Measurements from ENCODE around the gene SHANK1. TPM values are rescaled to one million over a fixed set of nuclear protein-coding genes. Genes with fewer than 3 reads are reported as not detected.

SHANK1 gene
- total RNA-seq, 2 donors from 2014 or later = 0.22 to 0.29 TPM

DNA sequence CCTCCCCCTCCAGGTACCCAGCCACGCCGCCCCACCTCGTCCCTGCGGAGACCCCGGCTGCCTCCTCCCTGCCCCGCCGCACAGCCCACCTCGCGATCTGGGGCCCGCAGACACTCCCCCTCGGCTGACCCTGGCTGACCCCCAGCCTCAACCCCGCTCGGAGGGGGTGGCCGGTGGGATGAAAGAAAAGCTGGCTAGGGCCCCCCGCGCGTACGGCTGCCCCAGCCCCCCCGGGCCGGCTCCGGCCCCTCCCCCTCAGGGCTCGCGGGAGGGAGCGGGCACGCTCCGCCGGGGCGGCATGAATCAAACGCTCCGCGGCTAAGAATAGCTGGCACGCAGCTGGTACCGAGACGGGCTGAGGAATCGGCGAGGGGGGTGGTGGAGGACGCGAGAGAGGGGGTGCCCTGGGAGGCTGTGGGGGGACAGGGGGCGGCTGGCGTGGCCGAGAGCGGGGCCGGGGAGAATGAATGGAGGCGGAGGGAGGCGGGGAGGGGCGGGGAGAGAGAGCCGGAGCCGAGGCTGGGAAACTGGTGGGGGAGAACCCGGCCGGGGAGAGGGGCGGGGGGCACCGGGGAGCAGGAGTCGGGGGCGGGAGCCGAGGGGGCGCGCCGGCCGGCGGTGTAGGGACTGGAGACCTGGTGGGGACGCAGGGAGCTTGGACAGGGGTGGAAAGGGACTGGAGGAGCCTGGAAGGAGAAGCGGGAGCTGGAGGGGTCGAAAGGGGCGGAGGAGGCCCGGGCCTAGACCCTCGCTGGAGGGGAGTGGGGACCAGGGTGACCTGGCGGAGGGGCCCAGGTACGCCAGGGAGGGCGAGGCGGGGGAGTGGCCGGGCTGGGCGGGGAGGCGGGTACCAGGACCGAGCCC is 1.1 kb downstream of the SHANK1 start:
- Histone ChIP-seq H3K9ac (ENCODE audit: low read depth in 2 of 2, low read length in 2 of 2) (no peak overlapping the region), H3K9me3 (no peaks in the 10 kb centered on the region), H3K27me3 (peaks cover 17% of the 10 kb centered on the region), H3K4me1 (no peaks in the 10 kb centered on the region), H3K27ac (no peak overlapping the region), H3K36me3 (no peaks in the 10 kb centered on the region), H3K4me3 (no peak overlapping the region)
- intact Hi-C loops (cut with DNase I) = no loop called here
- TF ChIP-seq, protein P1, sequence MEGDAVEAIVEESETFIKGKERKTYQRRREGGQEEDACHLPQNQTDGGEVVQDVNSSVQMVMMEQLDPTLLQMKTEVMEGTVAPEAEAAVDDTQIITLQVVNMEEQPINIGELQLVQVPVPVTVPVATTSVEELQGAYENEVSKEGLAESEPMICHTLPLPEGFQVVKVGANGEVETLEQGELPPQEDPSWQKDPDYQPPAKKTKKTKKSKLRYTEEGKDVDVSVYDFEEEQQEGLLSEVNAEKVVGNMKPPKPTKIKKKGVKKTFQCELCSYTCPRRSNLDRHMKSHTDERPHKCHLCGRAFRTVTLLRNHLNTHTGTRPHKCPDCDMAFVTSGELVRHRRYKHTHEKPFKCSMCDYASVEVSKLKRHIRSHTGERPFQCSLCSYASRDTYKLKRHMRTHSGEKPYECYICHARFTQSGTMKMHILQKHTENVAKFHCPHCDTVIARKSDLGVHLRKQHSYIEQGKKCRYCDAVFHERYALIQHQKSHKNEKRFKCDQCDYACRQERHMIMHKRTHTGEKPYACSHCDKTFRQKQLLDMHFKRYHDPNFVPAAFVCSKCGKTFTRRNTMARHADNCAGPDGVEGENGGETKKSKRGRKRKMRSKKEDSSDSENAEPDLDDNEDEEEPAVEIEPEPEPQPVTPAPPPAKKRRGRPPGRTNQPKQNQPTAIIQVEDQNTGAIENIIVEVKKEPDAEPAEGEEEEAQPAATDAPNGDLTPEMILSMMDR (IDR thresholded peaks at IDR 0.05) = no peak
- DNase-seq = no peak

DNA sequence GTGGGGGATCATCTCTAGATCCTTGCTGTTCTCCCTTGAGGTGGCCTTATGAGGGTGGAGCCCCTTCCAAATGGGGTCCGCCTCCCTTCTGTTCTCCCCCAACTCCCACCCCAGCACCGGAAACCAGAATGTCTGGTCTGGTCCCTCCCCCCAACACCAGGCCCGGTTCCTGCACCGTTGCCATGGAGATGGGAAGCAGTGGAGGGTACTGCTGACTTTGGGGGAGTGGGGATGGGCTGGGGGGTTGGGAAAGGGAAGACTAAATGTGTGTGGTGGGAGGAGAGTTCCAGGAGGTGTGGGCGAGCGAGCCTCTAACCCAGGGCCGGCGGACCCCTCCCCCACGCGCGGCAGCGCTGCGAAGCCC is 1.7 kb downstream of the SHANK1 start:
- no peak for DNase-seq
- Histone ChIP-seq H3K27ac (no peak overlapping the region), H3K36me3 (no peaks in the 10 kb centered on the region), H3K9me3 (no peaks in the 10 kb centered on the region), H3K9ac (ENCODE audit: low read depth in 2 of 2, low read length in 2 of 2) (no peak overlapping the region), H3K4me1 (no peaks in the 10 kb centered on the region), H3K4me3 (no peak overlapping the region), H3K27me3 (peaks cover 13% of the 10 kb centered on the region)
- TF ChIP-seq, protein P1 (IDR thresholded peaks at IDR 0.05) = no peak
- intact Hi-C loops (cut with DNase I) = no loop called here

GRCh38 chr19:50717026-50717723 is 2.4 kb downstream of the SHANK1 start:
- DNase-seq = no peak
- Histone ChIP-seq H3K9ac (ENCODE audit: low read depth in 2 of 2, low read length in 2 of 2) (no peak overlapping the region), H3K4me3 (no peak overlapping the region), H3K27ac (no peak overlapping the region), H3K27me3 (peaks cover 13% of the 10 kb centered on the region), H3K4me1 (no peaks in the 10 kb centered on the region), H3K9me3 (no peaks in the 10 kb centered on the region), H3K36me3 (no peaks in the 10 kb centered on the region)
- TF ChIP-seq, protein P1 (IDR thresholded peaks at IDR 0.05) = no peak
- intact Hi-C loops (cut with DNase I) = no loop called here

DNA sequence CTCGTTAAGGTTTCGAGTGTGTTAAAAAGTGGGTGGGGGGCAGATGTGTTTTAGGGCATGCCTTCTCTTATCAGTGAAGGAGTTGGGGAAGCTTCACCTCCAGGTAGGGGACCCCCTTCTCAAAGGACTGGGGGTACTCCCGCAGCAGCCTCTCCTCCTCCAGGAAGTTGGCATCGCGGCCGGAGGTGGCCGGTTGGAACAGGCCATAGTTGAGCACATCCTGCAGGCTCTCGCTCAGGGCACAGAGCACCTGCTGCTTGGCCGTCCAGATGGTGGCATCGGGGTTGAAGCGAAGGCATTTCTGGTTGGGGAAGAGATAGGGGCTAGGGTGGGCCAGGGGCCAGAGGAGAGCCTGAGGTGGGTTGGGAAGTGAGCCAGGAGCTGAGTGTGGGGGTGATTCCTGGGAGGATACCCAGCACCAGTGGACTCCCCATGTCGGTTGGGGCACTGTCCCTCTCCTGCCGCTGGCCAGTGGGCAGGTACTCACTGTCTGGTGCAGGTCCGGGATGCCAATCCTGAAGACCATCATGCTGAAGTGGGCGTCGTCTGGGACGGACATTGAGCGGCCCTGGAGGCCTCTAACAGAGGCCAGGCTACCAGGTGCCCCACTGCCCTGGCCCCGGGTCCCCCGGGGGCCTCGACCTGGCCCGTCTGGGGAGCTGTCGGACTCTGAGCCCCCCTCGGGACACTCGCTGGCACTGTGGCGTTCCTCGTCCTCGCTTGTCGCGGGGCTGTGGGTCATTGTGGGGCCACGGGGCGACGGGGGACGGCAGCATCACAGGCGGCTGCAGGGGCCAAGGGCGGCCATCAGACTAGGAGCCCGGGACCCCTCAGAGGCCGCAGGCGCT is 3.2 kb downstream of the SHANK1 start:
- TF ChIP-seq, protein P1 (IDR thresholded peaks at IDR 0.05) = no peak
- Histone ChIP-seq H3K4me3 (no peak overlapping the region), H3K9me3 (no peaks in the 10 kb centered on the region), H3K4me1 (no peaks in the 10 kb centered on the region), H3K9ac (ENCODE audit: low read depth in 2 of 2, low read length in 2 of 2) (no peak overlapping the region), H3K36me3 (no peaks in the 10 kb centered on the region), H3K27me3 (peaks cover 13% of the 10 kb centered on the region), H3K27ac (no peak overlapping the region)
- DNase-seq = no peak
- intact Hi-C loops (cut with DNase I) = no loop called here

DNA sequence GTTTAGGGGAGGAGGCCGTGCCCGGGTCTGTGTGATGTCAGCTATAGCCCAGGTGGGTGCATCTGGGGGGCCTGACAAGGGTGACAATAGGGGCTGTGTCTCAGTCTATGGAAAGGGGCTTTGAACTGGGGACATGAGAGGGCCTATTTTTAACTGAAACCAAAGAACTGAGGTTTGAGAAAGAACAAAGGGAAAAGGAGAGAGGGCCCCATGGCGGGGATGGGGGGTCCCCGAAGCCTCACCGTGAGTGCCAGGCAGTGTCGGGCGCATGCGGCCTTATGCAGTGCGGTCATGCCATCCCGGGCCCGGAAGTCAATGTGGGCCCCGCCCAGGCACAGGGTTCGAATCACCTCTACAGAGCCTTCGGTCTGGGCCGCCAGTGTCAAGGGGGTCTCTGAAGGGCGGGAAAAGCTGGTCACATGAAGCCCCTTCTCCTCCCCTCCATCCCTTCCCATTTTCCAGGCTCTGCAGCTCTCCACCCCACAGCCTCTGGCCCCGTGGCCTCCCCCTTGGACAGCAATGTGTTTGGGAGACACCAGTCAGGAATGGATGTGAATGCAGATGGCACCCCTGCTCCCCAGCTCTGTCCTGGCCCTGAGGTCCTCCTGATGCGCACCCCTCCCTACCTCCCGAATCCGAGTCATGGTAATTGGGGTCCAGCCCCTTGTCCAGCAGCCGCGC is 5.9 kb downstream of the SHANK1 start:
- Histone ChIP-seq H3K36me3 (no peaks in the 10 kb centered on the region), H3K4me3 (no peak overlapping the region), H3K9ac (ENCODE audit: low read depth in 2 of 2, low read length in 2 of 2) (no peak overlapping the region), H3K27ac (no peak overlapping the region), H3K27me3 (peaks cover 8% of the 10 kb centered on the region), H3K9me3 (no peaks in the 10 kb centered on the region), H3K4me1 (no peaks in the 10 kb centered on the region)
- TF ChIP-seq, protein P1 (IDR thresholded peaks at IDR 0.05) = no peak
- DNase-seq = no peak
- intact Hi-C loops (cut with DNase I) = no loop called here

All from colonic mucosa (tissue), 4 donors.